HEK293 (cell line): ENCODE measurements around the gene CABLES2.
A peak's percentile ranks its signal among the peaks of the same experiment; 100 is the strongest.

Source experiments
- CTCF ChIA-PET: fragments of 350-600 bp; formaldehyde crosslinking; extraction: SDS; loops from one replicate; lab custom pipeline; 2021; ENCODE audit warnings: antibody characterized with exemption; lab: Yijun Ruan, JAX
- POLR2A ChIA-PET: fragments of 300-600 bp; formaldehyde crosslinking; extraction: SDS; loops from one replicate; lab custom pipeline; 2020; ENCODE audit warnings: antibody characterized with exemption, inconsistent platforms; lab: Yijun Ruan, JAX
- H3K27ac ChIP-seq: fragments of 200-500 bp; sonication (Bioruptor generic); 2 replicates; pipeline ENCODE4 v1.5.1; 2014; ENCODE audit warnings: low read depth, low read length, control low read depth, inconsistent platforms; ENCODE audit errors: extremely low read depth
- H3K36me3 ChIP-seq, 2 experiments: fragments of 200-500 bp in 1 of 2; sonication (Bioruptor generic) in 1 of 2; 1 replicate in 1 of 2; 2 replicates in 1 of 2; pipeline ENCODE4 v1.5.1; 2014 to 2017; ENCODE audit warnings: inconsistent platforms in 2 of 2, low read length in 2 of 2; ENCODE audit not compliant: control insufficient read depth in 2 of 2, insufficient read depth in 1 of 2
- H3K4me1 ChIP-seq: fragments of 200-500 bp; sonication (Bioruptor generic); 2 replicates; pipeline ENCODE4 v1.5.1; 2014; ENCODE audit warnings: mild to moderate bottlenecking, low read length, inconsistent platforms; ENCODE audit not compliant: control insufficient read depth, insufficient read depth
- H3K4me3 ChIP-seq: 2 replicates; pipeline ENCODE4 v1.5.1; 2011; ENCODE audit warnings: low read depth, mild to moderate bottlenecking, control low read depth, low read length, moderate library complexity
- H3K9me3 ChIP-seq: fragments of 200-500 bp; sonication (Bioruptor generic); 2 replicates; pipeline ENCODE4 v1.5.1; 2014; ENCODE audit warnings: low read depth, low read length, inconsistent platforms; ENCODE audit not compliant: control insufficient read depth, insufficient read depth
- HOXC10 ChIP-seq: sonication (generic); formaldehyde crosslinking; IDR thresholded peaks from 2 replicates; pipeline ENCODE4 v1.8.1; 2023; ENCODE audit warnings: mild to moderate bottlenecking, missing genetic modification reagents
- IKZF3 ChIP-seq: fragments of 450-650 bp; IDR thresholded peaks from 2 replicates; pipeline ENCODE4 v1.5.0; 2018; ENCODE audit warnings: missing biosample characterization, mild to moderate bottlenecking, missing genetic modification characterization, moderate library complexity
- MZF1 ChIP-seq: fragments of 450-650 bp; formaldehyde crosslinking; IDR thresholded peaks from 2 replicates; pipeline ENCODE4 v1.5.1; 2017; ENCODE audit warnings: missing biosample characterization, missing genetic modification characterization, borderline replicate concordance
- REST ChIP-seq: fragments of 450-650 bp; formaldehyde crosslinking; IDR thresholded peaks from 2 replicates; pipeline ENCODE4 v1.5.1; 2016; ENCODE audit warnings: missing biosample characterization, missing genetic modification characterization
- SCRT1 ChIP-seq: fragments of 450-650 bp; formaldehyde crosslinking; IDR thresholded peaks from 2 replicates; pipeline ENCODE4 v1.5.1; 2016; ENCODE audit warnings: missing biosample characterization, missing genetic modification characterization, borderline replicate concordance
- ZBTB11 ChIP-seq: fragments of 450-650 bp; formaldehyde crosslinking; conservative IDR thresholded peaks from 2 replicates; pipeline ENCODE4 v1.5.1; 2016; ENCODE audit warnings: low read depth, missing biosample characterization, missing genetic modification characterization
- ZEB2 ChIP-seq: fragments of 450-650 bp; formaldehyde crosslinking; IDR thresholded peaks from 2 replicates; pipeline ENCODE4 v1.5.1; 2016; ENCODE audit warnings: missing biosample characterization, missing genetic modification characterization
- ZNF114 ChIP-seq: fragments of 450-650 bp; formaldehyde crosslinking; IDR thresholded peaks from 2 replicates; pipeline ENCODE4 v1.5.0; 2017; ENCODE audit warnings: missing biosample characterization, missing genetic modification characterization
- ZNF518A ChIP-seq: fragments of 450-650 bp; formaldehyde crosslinking; conservative IDR thresholded peaks from 2 replicates; pipeline ENCODE4 v1.5.1; 2016; ENCODE audit warnings: low read depth, missing biosample characterization, missing genetic modification characterization
- ZNF623 ChIP-seq: fragments of 450-650 bp; formaldehyde crosslinking; IDR thresholded peaks from 2 replicates; pipeline ENCODE4 v1.5.1; 2016; ENCODE audit warnings: missing biosample characterization, missing genetic modification characterization
- ZNF768 ChIP-seq: fragments of 450-650 bp; formaldehyde crosslinking; IDR thresholded peaks from 2 replicates; pipeline ENCODE4 v1.5.1; 2018; ENCODE audit warnings: missing biosample characterization, mild to moderate bottlenecking, missing genetic modification characterization
- ZNF785 ChIP-seq: fragments of 450-650 bp; formaldehyde crosslinking; IDR thresholded peaks from 2 replicates; pipeline ENCODE4 v1.5.1; 2016; ENCODE audit warnings: missing biosample characterization, missing genetic modification characterization
- ZSCAN18 ChIP-seq: fragments of 450-650 bp; formaldehyde crosslinking; IDR thresholded peaks from 2 replicates; pipeline ENCODE4 v1.5.1; 2016; ENCODE audit warnings: missing biosample characterization, missing genetic modification characterization

The CABLES2 gene

GRCh38 chr20:62437496-62437895 lies 30.4 kb upstream of the CABLES2 start:
- CTCF ChIA-PET = interaction anchor here (0.5 kb wide), 1 partner anchor 9 kb away, joined by 4 read pairs; no protein-coding TSS in a partner anchor
- Histone ChIP-seq H3K9me3 (no peaks in the 10 kb centered on the region), H3K4me3 (no peak overlapping the region), H3K36me3 (no peaks in the 10 kb centered on the region), H3K4me1 (no peaks in the 10 kb centered on the region), H3K27ac (no peak overlapping the region)
- POLR2A ChIA-PET = no interaction called here
- TF ChIP-seq SCRT1 (tag by site-specific recombination) (no peak), MZF1 (tag by site-specific recombination) (no peak), ZBTB11 (tag by site-specific recombination) (no peak), REST (tag by site-specific recombination) (no peak), ZNF785 (no peak), ZEB2 (tag by site-specific recombination) (no peak), HOXC10 (CRISPR knock-in tag) (no peak), ZSCAN18 (no peak), ZNF518A (tag by site-specific recombination) (no peak)

GRCh38 chr20:62436692-62437091 lies 29.6 kb upstream of the CABLES2 start:
- TF ChIP-seq IKZF3 (tag by site-specific recombination) (no peak), ZNF768 (tag by site-specific recombination) (no peak), ZNF623 (peak; percentile 58), ZNF114 (no peak)
- POLR2A ChIA-PET = no interaction called here
- H3K4me1 ChIP-seq = no peaks in the 10 kb centered on the region
- H3K36me3 ChIP-seq = no peaks in the 10 kb centered on the region
- H3K27ac ChIP-seq = no peak overlapping the region
- CTCF ChIA-PET = no interaction called here
- H3K9me3 ChIP-seq = no peaks in the 10 kb centered on the region
- no peak overlapping the region for H3K4me3 ChIP-seq
